ENCODE results near the gene PLEKHG5. TPM values are rescaled to one million over a fixed set of nuclear protein-coding genes. Genes with fewer than 3 reads are reported as not detected.

The PLEKHG5 gene
- total RNA-seq, 3 donors from 2014 or later = 7.0 to 12.0 (median 11.8) TPM

- Histone ChIP-seq H3K36me3 (no peaks in the 10 kb centered on the region), H3K27me3 (no peaks in the 10 kb centered on the region), H3K4me3 (no peak overlapping the region), H3K4me1 (no peaks in the 10 kb centered on the region), H3K9me3 (no peaks in the 10 kb centered on the region), H3K27ac (no peak overlapping the region)
- TF ChIP-seq POLR2A (IDR thresholded peaks at IDR 0.05) (no peak), POLR2AphosphoS5 (IDR thresholded peaks at IDR 0.05) (no peak)
- TF ChIP-seq, protein P1, sequence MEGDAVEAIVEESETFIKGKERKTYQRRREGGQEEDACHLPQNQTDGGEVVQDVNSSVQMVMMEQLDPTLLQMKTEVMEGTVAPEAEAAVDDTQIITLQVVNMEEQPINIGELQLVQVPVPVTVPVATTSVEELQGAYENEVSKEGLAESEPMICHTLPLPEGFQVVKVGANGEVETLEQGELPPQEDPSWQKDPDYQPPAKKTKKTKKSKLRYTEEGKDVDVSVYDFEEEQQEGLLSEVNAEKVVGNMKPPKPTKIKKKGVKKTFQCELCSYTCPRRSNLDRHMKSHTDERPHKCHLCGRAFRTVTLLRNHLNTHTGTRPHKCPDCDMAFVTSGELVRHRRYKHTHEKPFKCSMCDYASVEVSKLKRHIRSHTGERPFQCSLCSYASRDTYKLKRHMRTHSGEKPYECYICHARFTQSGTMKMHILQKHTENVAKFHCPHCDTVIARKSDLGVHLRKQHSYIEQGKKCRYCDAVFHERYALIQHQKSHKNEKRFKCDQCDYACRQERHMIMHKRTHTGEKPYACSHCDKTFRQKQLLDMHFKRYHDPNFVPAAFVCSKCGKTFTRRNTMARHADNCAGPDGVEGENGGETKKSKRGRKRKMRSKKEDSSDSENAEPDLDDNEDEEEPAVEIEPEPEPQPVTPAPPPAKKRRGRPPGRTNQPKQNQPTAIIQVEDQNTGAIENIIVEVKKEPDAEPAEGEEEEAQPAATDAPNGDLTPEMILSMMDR (IDR thresholded peaks at IDR 0.05) = no peak
- intact Hi-C loops (cut with DNase I; ENCODE audit: low total_unique reads) = no loop called here
- DNase-seq (ENCODE audit: low spot score in 2 of 2) = no peak
Observed at GRCh38 chr1:6473974-6474814, 17.3 kb downstream of the PLEKHG5 start.

- no peak for DNase-seq (ENCODE audit: low spot score in 2 of 2)
- no peaks in the 10 kb centered on the region for H3K4me1 ChIP-seq
- H3K4me3 ChIP-seq = no peak overlapping the region
- H3K9me3 ChIP-seq = no peaks in the 10 kb centered on the region
- no peak overlapping the region for H3K27ac ChIP-seq
- intact Hi-C loops (cut with DNase I; ENCODE audit: low total_unique reads) = no loop called here
- TF ChIP-seq POLR2AphosphoS5 (IDR thresholded peaks at IDR 0.05) = no peak
- TF ChIP-seq, protein P1 (IDR thresholded peaks at IDR 0.05) = no peak
- no peak for TF ChIP-seq POLR2A (IDR thresholded peaks at IDR 0.05)
- H3K27me3 ChIP-seq = no peaks in the 10 kb centered on the region
- no peaks in the 10 kb centered on the region for H3K36me3 ChIP-seq
Observed at GRCh38 chr1:6473156-6473555, 18.3 kb downstream of the PLEKHG5 start.

- no peak overlapping the region for H3K4me3 ChIP-seq
- TF ChIP-seq, protein P1 (IDR thresholded peaks at IDR 0.05) = no peak
- no peak for TF ChIP-seq POLR2A (IDR thresholded peaks at IDR 0.05)
- no peak for TF ChIP-seq POLR2AphosphoS5 (IDR thresholded peaks at IDR 0.05)
Observed at GRCh38 chr1:6472391-6472790, 19.1 kb downstream of the PLEKHG5 start.

GRCh38 chr1:6471970-6472368 lies 19.5 kb downstream of the PLEKHG5 start:
- Histone ChIP-seq H3K27me3 (no peaks in the 10 kb centered on the region), H3K4me1 (no peaks in the 10 kb centered on the region), H3K4me3 (no peak overlapping the region), H3K27ac (peak overlapping the region; percentile 1 to 25), H3K9me3 (no peaks in the 10 kb centered on the region), H3K36me3 (no peaks in the 10 kb centered on the region)
- TF ChIP-seq, protein P1 (IDR thresholded peaks at IDR 0.05) = no peak
- TF ChIP-seq POLR2A (IDR thresholded peaks at IDR 0.05) (no peak), POLR2AphosphoS5 (IDR thresholded peaks at IDR 0.05) (no peak)
- DNase-seq (ENCODE audit: low spot score in 2 of 2) = peak in 1 of 2 donors; percentile 43
- intact Hi-C loops (cut with DNase I; ENCODE audit: low total_unique reads) = no loop called here

More at GRCh38 chr1:6472391-6472790, 19.1 kb downstream of the PLEKHG5 start:
- no peak for DNase-seq (ENCODE audit: low spot score in 2 of 2)
- Histone ChIP-seq H3K27me3 (no peaks in the 10 kb centered on the region), H3K36me3 (no peaks in the 10 kb centered on the region), H3K27ac (peak overlapping the region in 1 of 2 donors; percentile 25), H3K4me1 (no peaks in the 10 kb centered on the region), H3K9me3 (no peaks in the 10 kb centered on the region)
- intact Hi-C loops (cut with DNase I; ENCODE audit: low total_unique reads) = no loop called here
